ENCODE results near the gene RSAD2. TPM values are rescaled to one million over a fixed set of nuclear protein-coding genes. Genes with fewer than 3 reads are reported as not detected.

The RSAD2 gene
- total RNA-seq, 1 donor from 2014 or later, result 0.22 TPM

GRCh38 chr2:6872394-6872793 lies 5.2 kb upstream of the RSAD2 start:
- Mint-ChIP-seq H3K4me1 (ENCODE audit: low read depth) (no peaks in the 10 kb centered on the region), H3K27ac (ENCODE audit: unreplicated experiment) (no peak overlapping the region), H3K9me3 (ENCODE audit: low read depth) (peaks cover 4% of the 10 kb centered on the region), H3K27me3 (ENCODE audit: low read depth) (peaks cover 19% of the 10 kb centered on the region), H3K36me3 (ENCODE audit: low read depth) (no peaks in the 10 kb centered on the region), H3K4me3 (ENCODE audit: unreplicated experiment) (no peak overlapping the region)
- TF ChIP-seq CTCF (IDR thresholded peaks at IDR 0.05), result no peak
- no peak for DNase-seq (ENCODE audit: low spot score)

GRCh38 chr2:6874032-6874431 lies 3.5 kb upstream of the RSAD2 start:
- H3K9me3 Mint-ChIP-seq (ENCODE audit: low read depth), result peaks cover 4% of the 10 kb centered on the region
- no peak for TF ChIP-seq CTCF (IDR thresholded peaks at IDR 0.05)
- no peak for DNase-seq (ENCODE audit: low spot score)
- no peak overlapping the region for H3K27ac Mint-ChIP-seq (ENCODE audit: unreplicated experiment)
- H3K27me3 Mint-ChIP-seq (ENCODE audit: low read depth), result peaks cover 19% of the 10 kb centered on the region
- no peak overlapping the region for H3K4me3 Mint-ChIP-seq (ENCODE audit: unreplicated experiment)
- H3K4me1 Mint-ChIP-seq (ENCODE audit: low read depth), result no peaks in the 10 kb centered on the region
- H3K36me3 Mint-ChIP-seq (ENCODE audit: low read depth), result no peaks in the 10 kb centered on the region

GRCh38 chr2:6876309-6876708 lies 1.3 kb upstream of the RSAD2 start:
- Mint-ChIP-seq H3K27me3 (ENCODE audit: low read depth) (peaks cover 18% of the 10 kb centered on the region), H3K4me3 (ENCODE audit: unreplicated experiment) (no peak overlapping the region), H3K36me3 (ENCODE audit: low read depth) (no peaks in the 10 kb centered on the region), H3K4me1 (ENCODE audit: low read depth) (no peaks in the 10 kb centered on the region), H3K27ac (ENCODE audit: unreplicated experiment) (no peak overlapping the region), H3K9me3 (ENCODE audit: low read depth) (peaks cover 4% of the 10 kb centered on the region)
- no peak for TF ChIP-seq CTCF (IDR thresholded peaks at IDR 0.05)
- DNase-seq (ENCODE audit: low spot score), result no peak

- DNase-seq (ENCODE audit: low spot score), result no peak
- Mint-ChIP-seq H3K9me3 (ENCODE audit: low read depth) (peaks cover 4% of the 10 kb centered on the region), H3K27ac (ENCODE audit: unreplicated experiment) (no peak overlapping the region), H3K4me1 (ENCODE audit: low read depth) (no peaks in the 10 kb centered on the region), H3K36me3 (ENCODE audit: low read depth) (no peaks in the 10 kb centered on the region), H3K4me3 (ENCODE audit: unreplicated experiment) (no peak overlapping the region), H3K27me3 (ENCODE audit: low read depth) (peaks cover 5% of the 10 kb centered on the region)
- TF ChIP-seq CTCF (IDR thresholded peaks at IDR 0.05), result no peak
These were observed 972 bp downstream of the RSAD2 start for GRCh38 chr2:6878549-6878948.

- H3K27me3 Mint-ChIP-seq (ENCODE audit: low read depth), result peaks cover 3% of the 10 kb centered on the region
These were observed 1.4 kb downstream of the RSAD2 start for GRCh38 chr2:6879011-6879410.

More at GRCh38 chr2:6879011-6879410, 1.4 kb downstream of the RSAD2 start:
- peaks cover 2% of the 10 kb centered on the region for H3K9me3 Mint-ChIP-seq (ENCODE audit: low read depth)
- no peak for TF ChIP-seq CTCF (IDR thresholded peaks at IDR 0.05)
- H3K36me3 Mint-ChIP-seq (ENCODE audit: low read depth), result no peaks in the 10 kb centered on the region
- no peak overlapping the region for H3K4me3 Mint-ChIP-seq (ENCODE audit: unreplicated experiment)
- H3K27ac Mint-ChIP-seq (ENCODE audit: unreplicated experiment), result no peak overlapping the region
- no peaks in the 10 kb centered on the region for H3K4me1 Mint-ChIP-seq (ENCODE audit: low read depth)
- DNase-seq (ENCODE audit: low spot score), result no peak
